H1 (cell line): Measurements from ENCODE around the gene CCDC184. TPM values are rescaled to one million over a fixed set of nuclear protein-coding genes. Genes with fewer than 3 reads are reported as not detected.
A peak's percentile ranks its signal among the peaks of the same experiment; 100 is the strongest.

Source experiments
- BACH1 ChIP-seq: IDR thresholded peaks from 2 replicates; pipeline ENCODE4 v1.6.1; 2012; ENCODE audit warnings: low read length, improper control_type of control experiment
- BRCA1 ChIP-seq: IDR thresholded peaks from 2 replicates; pipeline ENCODE4 v1.6.1; 2012; ENCODE audit warnings: low read depth, low read length, improper control_type of control experiment
- CBX8 ChIP-seq: fragments of 300-800, 300-1000 bp; sonication (generic); IDR thresholded peaks from 2 replicates; pipeline ENCODE4 v1.7.1; 2016; ENCODE audit warnings: low read depth, low read length, borderline replicate concordance
- CEBPB ChIP-seq: IDR thresholded peaks from 2 replicates; pipeline ENCODE4 v1.6.1; 2012; ENCODE audit warnings: low read depth, low read length
- CHD1 ChIP-seq: IDR thresholded peaks from 2 replicates; pipeline ENCODE4 v1.6.1; 2012; ENCODE audit warnings: low read depth, low read length, improper control_type of control experiment
- EP300 ChIP-seq, 2 experiments: IDR thresholded peaks; 1 replicate in 1 of 2; 2 replicates in 1 of 2; pipeline ENCODE4 v1.6.1; 2011 to 2012; ENCODE audit warnings: low read depth in 2 of 2, low read length in 2 of 2, mild to moderate bottlenecking in 2 of 2, borderline replicate concordance in 1 of 2, inconsistent platforms in 1 of 2, moderate library complexity in 1 of 2
- EZH2 ChIP-seq: fragments of 200-600 bp; sonication (generic); IDR thresholded peaks from 2 replicates; pipeline ENCODE4 v1.7.1; 2012; ENCODE audit warnings: low read depth, mild to moderate bottlenecking, moderate library complexity, low read length, inconsistent platforms; ENCODE audit not compliant: severe bottlenecking
- JUN ChIP-seq: IDR thresholded peaks from 2 replicates; pipeline ENCODE4 v1.6.1; 2011; ENCODE audit warnings: low read depth, mild to moderate bottlenecking, improper control_type of control experiment, low read length
- KDM4A ChIP-seq: IDR thresholded peaks from one replicate; pipeline ENCODE4 v1.7.1; 2012; ENCODE audit warnings: low read depth, mild to moderate bottlenecking, moderate library complexity, low read length, inconsistent platforms; ENCODE audit not compliant: severe bottlenecking
- NRF1 ChIP-seq: IDR thresholded peaks from 2 replicates; pipeline ENCODE4 v1.6.1; 2011; ENCODE audit warnings: mild to moderate bottlenecking, low read depth, low read length, improper control_type of control experiment
- PHF8 ChIP-seq: fragments of 200-600 bp; sonication (generic); conservative IDR thresholded peaks from 2 replicates; pipeline ENCODE4 v1.7.1; 2012; ENCODE audit warnings: low read depth, mild to moderate bottlenecking, inconsistent platforms, low read length, moderate library complexity
- POLR2A ChIP-seq, 2 experiments: IDR thresholded peaks; 1 replicate in 1 of 2; 2 replicates in 1 of 2; pipeline ENCODE4 v1.6.1; 2011; ENCODE audit warnings: low read depth in 2 of 2, low read length in 2 of 2, mild to moderate bottlenecking in 2 of 2; ENCODE audit errors: control extremely low read depth in 1 of 2
- POLR2AphosphoS5 ChIP-seq: IDR thresholded peaks from 2 replicates; pipeline ENCODE4 v1.6.1; 2011; ENCODE audit warnings: low read depth, low read length
- POU5F1 ChIP-seq: IDR thresholded peaks from 2 replicates; pipeline ENCODE4 v1.6.1; 2011; ENCODE audit warnings: low read depth, mild to moderate bottlenecking, low read length, moderate library complexity
- RAD21 ChIP-seq, 2 experiments: IDR thresholded peaks in 1 of 2; conservative IDR thresholded peaks in 1 of 2; 2 replicates each; pipeline ENCODE4 v1.6.1; 2011; ENCODE audit warnings: low read depth in 2 of 2, low read length in 2 of 2, improper control_type of control experiment in 1 of 2, inconsistent platforms in 1 of 2, mild to moderate bottlenecking in 1 of 2, moderate library complexity in 1 of 2
- RFX5 ChIP-seq: IDR thresholded peaks from 2 replicates; pipeline ENCODE4 v1.6.1; 2011; ENCODE audit warnings: low read depth, low read length, improper control_type of control experiment, borderline replicate concordance
- RXRA ChIP-seq: IDR thresholded peaks from 2 replicates; pipeline ENCODE4 v1.6.1; 2011; ENCODE audit warnings: low read depth, mild to moderate bottlenecking, low read length, moderate library complexity; ENCODE audit not compliant: insufficient read depth
- SP2 ChIP-seq: IDR thresholded peaks from 2 replicates; pipeline ENCODE4 v1.6.1; 2012; ENCODE audit warnings: mild to moderate bottlenecking, low read length, inconsistent platforms
- SP4 ChIP-seq: IDR thresholded peaks from 2 replicates; pipeline ENCODE4 v1.6.1; 2012; ENCODE audit warnings: low read length, inconsistent platforms
- TBP ChIP-seq: IDR thresholded peaks from 2 replicates; pipeline ENCODE4 v1.6.1; 2011; ENCODE audit warnings: low read depth, low read length, improper control_type of control experiment
- TEAD4 ChIP-seq: IDR thresholded peaks from 2 replicates; pipeline ENCODE4 v1.6.1; 2012; ENCODE audit warnings: low read depth, low read length, inconsistent platforms, mixed read lengths
- USF2 ChIP-seq: IDR thresholded peaks from 2 replicates; pipeline ENCODE4 v1.6.1; 2011; ENCODE audit warnings: low read length, improper control_type of control experiment
- polyA plus RNA-seq, 7 experiments: library from polyadenylated mRNA; depleted of rRNA in 3 of 7; stranded (reverse) in 5 of 7; unstranded in 2 of 7; fragments of >200 nt in 5 of 7; fragments of 200-250 nt in 2 of 7; gene quantifications; 1 replicate in 5 of 7; 2 replicates in 1 of 7; 4 replicates in 1 of 7; pipeline versions ENCODE4 v1.2.1 to v1.2.3, GENCODE V29; 2011 to 2013; ENCODE audit warnings: missing spikeins in 2 of 7, mixed read lengths in 2 of 7
- total RNA-seq: library from RNA; stranded (reverse); fragmentation: NEBNext Ultra II Directional; extraction: Animal tissue kit (Norgen Biotek cat#: 25700); gene quantifications from 2 replicates; pipeline ENCODE4 v1.2.1, GENCODE V29; 2021
- TF ChIP-seq, protein P1 (sequence below): IDR thresholded peaks from 2 replicates; pipeline ENCODE4 v1.6.1; 2012; ENCODE audit warnings: low read length, inconsistent platforms

CCDC184 gene
- total and polyA plus RNA-seq, 2 of the 8 experiments (the other 6 are each of a cell fraction or from before 2014, with no cell fraction given), result 2.2 to 3.0 TPM

GRCh38 chr12:48197971-48198671 is 14.7 kb downstream of the CCDC184 start (continued):
- TF ChIP-seq JUN (no peak), NRF1 (no peak), USF2 (no peak), CEBPB (no peak), EP300 (IDR thresholded peaks at IDR 0.05; ENCODE audit: borderline replicate concordance in 1 of 2, low read depth in 2 of 2, low read length in 2 of 2) (no peak), BACH1 (peak; percentile 36; the same call in 1 of the 2 replicates), TBP (peak; percentile 81), CHD1 (no peak), EZH2 (no peak), CBX8 (no peak), RXRA (no peak), POLR2AphosphoS5 (peak; percentile 73), TEAD4 (no peak), PHF8 (peak; percentile 77), KDM4A (peak; percentile 86), RAD21 (IDR thresholded peaks at IDR 0.05 in 1 of 2, conservative IDR thresholded peaks at IDR 0.05 in 1 of 2; ENCODE audit: low read depth in 2 of 2, low read length in 2 of 2) (peak; percentile 17 to 29; a peak in 3 of 4 replicates), RFX5 (no peak), SP2 (no peak), POLR2A (IDR thresholded peaks at IDR 0.05; ENCODE audit: control extremely low read depth in 1 of 2, low read depth in 2 of 2, low read length in 2 of 2) (peak; percentile 71 to 93), BRCA1 (no peak), SP4 (no peak), POU5F1 (no peak)
- TF ChIP-seq, protein P1, sequence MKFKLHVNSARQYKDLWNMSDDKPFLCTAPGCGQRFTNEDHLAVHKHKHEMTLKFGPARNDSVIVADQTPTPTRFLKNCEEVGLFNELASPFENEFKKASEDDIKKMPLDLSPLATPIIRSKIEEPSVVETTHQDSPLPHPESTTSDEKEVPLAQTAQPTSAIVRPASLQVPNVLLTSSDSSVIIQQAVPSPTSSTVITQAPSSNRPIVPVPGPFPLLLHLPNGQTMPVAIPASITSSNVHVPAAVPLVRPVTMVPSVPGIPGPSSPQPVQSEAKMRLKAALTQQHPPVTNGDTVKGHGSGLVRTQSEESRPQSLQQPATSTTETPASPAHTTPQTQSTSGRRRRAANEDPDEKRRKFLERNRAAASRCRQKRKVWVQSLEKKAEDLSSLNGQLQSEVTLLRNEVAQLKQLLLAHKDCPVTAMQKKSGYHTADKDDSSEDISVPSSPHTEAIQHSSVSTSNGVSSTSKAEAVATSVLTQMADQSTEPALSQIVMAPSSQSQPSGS, result no peak
